GM06990 (cell line): Measurements from ENCODE around the gene ODAM.

Experiments
- DNase-seq: peaks from one replicate; pipeline ENCODE4 v3.0.0-alpha.2; 2011; ENCODE audit not compliant: insufficient read length; ENCODE audit errors: extremely low read depth
- H3K27me3 ChIP-seq: replicated peaks from 2 replicates; pipeline ENCODE4 v1.6.0; 2011; ENCODE audit warnings: low read length; ENCODE audit not compliant: control insufficient read depth, insufficient read depth
- H3K36me3 ChIP-seq: 2 replicates; pipeline ENCODE4 v1.5.1; 2011; ENCODE audit warnings: low read length; ENCODE audit not compliant: control insufficient read depth, insufficient read depth
- H3K4me3 ChIP-seq: replicated peaks from 2 replicates; pipeline ENCODE4 v1.5.1; 2011; ENCODE audit warnings: low read depth, mild to moderate bottlenecking, control low read depth, low read length
- CTCF ChIP-seq: IDR thresholded peaks from 2 replicates; pipeline ENCODE4 v1.5.1; 2011; ENCODE audit warnings: low read length, control low read depth, mild to moderate bottlenecking, inconsistent platforms; ENCODE audit not compliant: insufficient read depth, poor library complexity, severe bottlenecking

The ODAM gene

GRCh38 chr4:70251250-70251944 is 55.9 kb downstream of the ODAM start:
- Histone ChIP-seq H3K4me3 (no peak overlapping the region), H3K36me3 (no peaks in the 10 kb centered on the region), H3K27me3 (no peaks in the 10 kb centered on the region)
- no peak for DNase-seq
- no peak for TF ChIP-seq CTCF

GRCh38 chr4:70251945-70252277 is 56.4 kb downstream of the ODAM start:
- no peaks in the 10 kb centered on the region for H3K27me3 ChIP-seq
- no peak overlapping the region for H3K4me3 ChIP-seq
- no peak for TF ChIP-seq CTCF
- no peaks in the 10 kb centered on the region for H3K36me3 ChIP-seq
- no peak for DNase-seq
